K562 (cell line): ENCODE results near the gene LAT. TPM values are rescaled to one million over a fixed set of nuclear protein-coding genes. Genes with fewer than 3 reads are reported as not detected.
A peak's percentile ranks its signal among the peaks of the same experiment; 100 is the strongest.

Experiments used
- ATAC-seq: fragments of 200-7000 bp; cut with Tn5 transposase; 3 replicates; pipeline ENCODE4 v1.9.1; 2020; ENCODE audit warnings: moderate library complexity
- BruUV-seq: library from RNA; stranded (reverse); fragments of 400-500 nt; replicated peaks from 2 replicates; lab custom pipeline; 2021; lab: Mats Ljungman, UMichigan
- CTCF ChIA-PET: fragments of 300-600 bp; formaldehyde crosslinking; extraction: SDS; loops from one replicate; lab custom pipeline; 2021; ENCODE audit warnings: low intra/inter-chr PET ratio; lab: Yijun Ruan, JAX
- POLR2A ChIA-PET: fragments of 300-600, 350-650 bp; sonication (Branson Sonifier 250); formaldehyde crosslinking; extraction: SDS; loops from one replicate; lab custom pipeline; 2021; ENCODE audit warnings: antibody characterized with exemption, inconsistent platforms; lab: Yijun Ruan, JAX
- DNase-seq, 4 experiments: peaks; one replicate each; pipeline versions ENCODE4 v3.0.0 to v3.0.0-alpha.2; 2011 to 2018; ENCODE audit warnings: low spot score in 3 of 4, mixed read lengths in 3 of 4; ENCODE audit errors: extremely low read depth in 1 of 4
- FAIRE-seq: peaks from 2 replicates; lab custom pipeline; 2011; peaks lifted over from hg19 to GRCh38; lab: Jason Lieb, UNC
- H2AFZ ChIP-seq: 2 replicates; pipeline ENCODE4 v1.6.0; 2011; ENCODE audit warnings: low read depth, low read length, control low read depth, inconsistent platforms
- H3K27ac ChIP-seq: fragments of 200-600 bp; 3 replicates; pipeline ENCODE4 v1.8.0; 2011; ENCODE audit warnings: low read depth, mild to moderate bottlenecking, control low read depth, inconsistent platforms, low read length, moderate library complexity, mixed read lengths; ENCODE audit errors: extremely low read depth
- H3K27me3 ChIP-seq, 2 experiments: fragments of 300-600 bp in 1 of 2; 2 replicates in 1 of 2; 3 replicates in 1 of 2; pipeline versions ENCODE4 v1.6.0 to v1.8.0; 2011; ENCODE audit warnings: inconsistent platforms in 2 of 2, low read length in 2 of 2, mild to moderate bottlenecking in 1 of 2, mixed read lengths in 1 of 2, moderate library complexity in 1 of 2; ENCODE audit not compliant: control insufficient read depth in 2 of 2, insufficient read depth in 2 of 2
- H3K36me3 ChIP-seq: fragments of 300-600 bp; 3 replicates; pipeline ENCODE4 v1.8.0; 2011; ENCODE audit warnings: mild to moderate bottlenecking, low read length, inconsistent platforms; ENCODE audit not compliant: control insufficient read depth, insufficient read depth
- H3K4me1 ChIP-seq, 2 experiments: fragments of 200-600 bp in 1 of 2; replicated peaks in 1 of 2; 2 replicates in 1 of 2; 3 replicates in 1 of 2; pipeline versions ENCODE4 v1.5.1 to v1.8.0; 2011; ENCODE audit warnings: inconsistent platforms in 2 of 2, low read length in 2 of 2, mild to moderate bottlenecking in 1 of 2, mixed read lengths in 1 of 2, moderate library complexity in 1 of 2; ENCODE audit not compliant: control insufficient read depth in 2 of 2, insufficient read depth in 2 of 2
- H3K4me2 ChIP-seq: 2 replicates; pipeline ENCODE4 v1.6.1; 2011; ENCODE audit warnings: low read length, control low read depth, inconsistent platforms, mixed read lengths; ENCODE audit not compliant: insufficient read depth
- H3K4me3 ChIP-seq: fragments of 200-600 bp; sonication (generic), shearing (Covaris generic); 2 replicates; pipeline ENCODE4 v1.5.1; 2016; ENCODE audit warnings: control low read depth, inconsistent platforms
- H3K79me2 ChIP-seq: fragments of 200-600 bp; 3 replicates; pipeline ENCODE4 v1.8.0; 2011; ENCODE audit warnings: low read length, inconsistent platforms; ENCODE audit not compliant: control insufficient read depth, insufficient read depth
- H3K9ac ChIP-seq, 2 experiments: 2 replicates each; pipeline versions ENCODE4 v1.6.0 to v1.6.1; 2011; ENCODE audit warnings: low read depth in 2 of 2, low read length in 2 of 2, control low read depth in 1 of 2, inconsistent platforms in 1 of 2, mild to moderate bottlenecking in 1 of 2, mixed read lengths in 1 of 2; ENCODE audit not compliant: insufficient read depth in 1 of 2
- H3K9me1 ChIP-seq: one replicate; pipeline ENCODE4 v1.6.0; 2011; ENCODE audit warnings: inconsistent platforms, mild to moderate bottlenecking, low read length, moderate library complexity; ENCODE audit not compliant: control insufficient read depth, insufficient read depth
- H3K9me3 ChIP-seq: replicated peaks from 2 replicates; pipeline ENCODE4 v1.5.1; 2011; ENCODE audit warnings: low read depth, low read length, inconsistent platforms; ENCODE audit not compliant: control insufficient read depth, insufficient read depth
- H4K20me1 ChIP-seq: replicated peaks from 2 replicates; pipeline ENCODE4 v1.6.1; 2011; ENCODE audit warnings: low read length, inconsistent platforms, mixed read lengths; ENCODE audit not compliant: control insufficient read depth, insufficient read depth
- BCOR ChIP-seq: fragments of 450-650 bp; IDR thresholded peaks from 2 replicates; pipeline ENCODE4 v1.6.1; 2016
- CXXC5 ChIP-seq: fragments of 250-450 bp; sonication (Bioruptor Pico); IDR thresholded peaks from 2 replicates; pipeline ENCODE4 v1.8.0; 2022; ENCODE audit warnings: inconsistent platforms, mild to moderate bottlenecking, moderate library complexity
- EP400 ChIP-seq: fragments of 450-650 bp; IDR thresholded peaks from 2 replicates; pipeline ENCODE4 v1.6.1; 2017; ENCODE audit warnings: antibody characterized with exemption, mild to moderate bottlenecking, moderate library complexity
- KDM1A ChIP-seq, 2 experiments: fragments of 450-650 bp; IDR thresholded peaks; 2 replicates each; pipeline ENCODE4 v1.6.1; 2016; ENCODE audit warnings: mild to moderate bottlenecking in 2 of 2
- MAX ChIP-seq: sonication (generic); formaldehyde crosslinking; IDR thresholded peaks from 2 replicates; pipeline ENCODE4 v1.9.0; 2022; ENCODE audit warnings: mild to moderate bottlenecking, missing genetic modification reagents
- RBM25 ChIP-seq: fragments of 200-400 bp; formaldehyde crosslinking; IDR thresholded peaks from 2 replicates; pipeline ENCODE4 v1.6.1; 2018; ENCODE audit warnings: low read length, low read depth, moderate library complexity; ENCODE audit not compliant: severe bottlenecking
- SMARCA5 ChIP-seq: fragments of 450-650 bp; IDR thresholded peaks from 2 replicates; pipeline ENCODE4 v1.6.1; 2016
- UBTF ChIP-seq, 2 experiments: IDR thresholded peaks; 2 replicates each; pipeline ENCODE4 v1.6.1; 2012; ENCODE audit warnings: improper control_type of control experiment in 2 of 2, low read depth in 2 of 2, low read length in 2 of 2, borderline replicate concordance in 1 of 2
- ZFP36 ChIP-seq: fragments of 150-350 bp; IDR thresholded peaks from 2 replicates; pipeline ENCODE4 v1.6.1; 2018; ENCODE audit warnings: low read length, low read depth; ENCODE audit not compliant: partially characterized antibody
- ZNF699 ChIP-seq: fragments of 250-450 bp; sonication (Bioruptor Pico); IDR thresholded peaks from 2 replicates; pipeline ENCODE4 v1.8.0; 2021; ENCODE audit warnings: mild to moderate bottlenecking, moderate library complexity; ENCODE audit not compliant: insufficient replicate concordance
- WGBS: fragments of 100-300 bp; shearing (Covaris generic); methylation state at CpG from one replicate; pipeline ENCODE4 v1.1.6; 2016; ENCODE audit warnings: low coverage, mixed read lengths; ENCODE audit not compliant: insufficient coverage; ENCODE audit errors: missing lambda C conversion rate; 5-methylcytosine and 5-hydroxymethylcytosine counted together
- in situ Hi-C: fragments of 300-500 bp; cut with MboI; formaldehyde crosslinking; loops from 4 replicates; pipeline ENCODE4 v1.15.0; 2018; ENCODE audit warnings: inconsistent platforms, mixed read lengths
- intact Hi-C: fragments of 100-400 bp; cut with micrococcal nuclease; formaldehyde crosslinking; loops from 2 replicates; pipeline ENCODE4 v1.14.2; 2022
- polyA plus RNA-seq, 8 experiments: library from polyadenylated mRNA; depleted of rRNA in 4 of 8; stranded (reverse) in 5 of 8; unstranded in 3 of 8; fragments of >200 nt; fragmentation: Nextera tagmentation in 2 of 8; fragmentation: Illumina TruSeq in 1 of 8; extraction: Ambion mirVana in 2 of 8; extraction: Trizol in 1 of 8; gene quantifications; 2 replicates each; pipeline versions ENCODE4 v1.2.1 to v1.2.3, GENCODE V29; 2011 to 2014; ENCODE audit warnings: inconsistent platforms in 1 of 8, missing spikeins in 1 of 8
- total RNA-seq, 7 experiments: library from RNA; depleted of rRNA in 6 of 7; stranded (reverse); fragments of >200 nt in 6 of 7; fragmentation: Illumina TruSeq in 2 of 7; extraction: Trizol in 2 of 7; gene quantifications; 2 replicates each; pipeline versions ENCODE4 v1.2.1 to v1.2.3, GENCODE V29; 2011 to 2021; ENCODE audit warnings: low replicate concordance in 1 of 7

Gene LAT
- total and polyA plus RNA-seq, 9 of the 15 experiments (the other 6 are each of a cell fraction or from before 2014, with no cell fraction given) = 0.40 to 4.2 (median 1.3) TPM

GRCh38 chr16:28992496-28992895 lies 7.6 kb downstream of the LAT start:
- Histone ChIP-seq H3K36me3 (peaks cover 6% of the 10 kb centered on the region; the same call in 1 of the 3 replicates), H3K4me2 (no peak overlapping the region), H3K9me3 (no peaks in the 10 kb centered on the region), H3K4me3 (no peak overlapping the region), H3K79me2 (no peaks in the 10 kb centered on the region)
- WGBS = 78% methylated on average over 7 of the region's 10 CpGs
- ChIA-PET POLR2A (interaction anchor here (0.6 to 2.8 kb wide), 3 partner anchors 10 to 76 kb away, joined by 3 to 9 read pairs (median 3); no protein-coding TSS in a partner anchor), CTCF (no interaction called here)
- no peak for DNase-seq
- no peak for ATAC-seq
- no peak for TF ChIP-seq EP400
- TF ChIP-seq RBM25 = peak; percentile 85
- peak; percentile 64 for TF ChIP-seq ZFP36
- peak; percentile 80 for TF ChIP-seq BCOR
- TF ChIP-seq CXXC5 (CRISPR knock-in tag) = no peak
- peak in 1 of 2 experiments; percentile 30; a peak in 1 of 4 replicates for TF ChIP-seq KDM1A (IDR thresholded peaks at IDR 0.05)
- peak; percentile 32; the same call in 1 of the 2 replicates for TF ChIP-seq MAX
- 0 out of 2 replicates have a peak, but pooled peaks have one; percentile 20 for TF ChIP-seq SMARCA5
- no peak for TF ChIP-seq UBTF (IDR thresholded peaks at IDR 0.05; ENCODE audit: borderline replicate concordance in 1 of 2, low read depth in 2 of 2, low read length in 2 of 2)
- no peak for TF ChIP-seq ZNF699
- TF ChIP-seq, all 486 proteins: peak for 6
- no peaks in the 10 kb centered on the region for H4K20me1 ChIP-seq
- no peaks in the 10 kb centered on the region for H3K27me3 ChIP-seq
- no peak overlapping the region for H2AFZ ChIP-seq
- peak overlapping the region in 1 of 2 experiments; percentile 4; a peak in 1 of 4 replicates for H3K9ac ChIP-seq
- no peak for FAIRE-seq
- in situ Hi-C loops = loop anchor here (25.0 kb wide), 1 partner anchor 1220 kb away; no protein-coding TSS in a partner anchor
- H3K4me1 ChIP-seq = peaks cover 0 to 25% of the 10 kb centered on the region in 2 experiments; a peak in 3 of 5 replicates
- intact Hi-C loops = no loop called here
- no peak overlapping the region for H3K27ac ChIP-seq
- no TSS peak for BruUV-seq
- no peaks in the 10 kb centered on the region for H3K9me1 ChIP-seq
